Ishikawa (cell line): Measurements from ENCODE around the gene COG6.

Experiments used
- CEBPB ChIP-seq: IDR thresholded peaks from 2 replicates; pipeline ENCODE4 v1.6.1; 2012
- CREB1 ChIP-seq: IDR thresholded peaks from 2 replicates; pipeline ENCODE4 v1.6.1; 2012; ENCODE audit warnings: low read depth
- EGR1 ChIP-seq: IDR thresholded peaks from 2 replicates; pipeline ENCODE4 v1.6.1; 2012
- EP300 ChIP-seq: IDR thresholded peaks from 2 replicates; pipeline ENCODE4 v1.6.1; 2012; ENCODE audit warnings: borderline replicate concordance
- FOXM1 ChIP-seq: IDR thresholded peaks from 2 replicates; pipeline ENCODE4 v1.6.1; 2012; ENCODE audit warnings: low read depth, borderline replicate concordance
- NFIC ChIP-seq: IDR thresholded peaks from 2 replicates; pipeline ENCODE4 v1.6.1; 2012
- RAD21 ChIP-seq: IDR thresholded peaks from 2 replicates; pipeline ENCODE4 v1.6.1; 2012; ENCODE audit warnings: low read depth
- TAF1 ChIP-seq: IDR thresholded peaks from 2 replicates; pipeline ENCODE4 v1.6.1; 2012; ENCODE audit warnings: low read depth, mild to moderate bottlenecking
- TCF12 ChIP-seq: IDR thresholded peaks from 2 replicates; pipeline ENCODE4 v1.6.1; 2012; ENCODE audit warnings: low read depth
- TEAD4 ChIP-seq: IDR thresholded peaks from 2 replicates; pipeline ENCODE4 v1.6.1; 2012
- YY1 ChIP-seq: IDR thresholded peaks from 2 replicates; pipeline ENCODE4 v1.6.1; 2012; ENCODE audit warnings: low read depth
- ZBTB7A ChIP-seq: IDR thresholded peaks from 2 replicates; pipeline ENCODE4 v1.6.1; 2012; ENCODE audit warnings: low read depth
- TF ChIP-seq, protein P1 (sequence below): IDR thresholded peaks from 2 replicates; pipeline ENCODE4 v1.6.1; 2012
- TF ChIP-seq, protein P2 (sequence below): IDR thresholded peaks from 2 replicates; pipeline ENCODE4 v1.6.1; 2012
- TF ChIP-seq, protein P3 (sequence below): IDR thresholded peaks from 2 replicates; pipeline ENCODE4 v1.6.1; 2012; ENCODE audit warnings: low read depth, mild to moderate bottlenecking

The COG6 gene

DNA sequence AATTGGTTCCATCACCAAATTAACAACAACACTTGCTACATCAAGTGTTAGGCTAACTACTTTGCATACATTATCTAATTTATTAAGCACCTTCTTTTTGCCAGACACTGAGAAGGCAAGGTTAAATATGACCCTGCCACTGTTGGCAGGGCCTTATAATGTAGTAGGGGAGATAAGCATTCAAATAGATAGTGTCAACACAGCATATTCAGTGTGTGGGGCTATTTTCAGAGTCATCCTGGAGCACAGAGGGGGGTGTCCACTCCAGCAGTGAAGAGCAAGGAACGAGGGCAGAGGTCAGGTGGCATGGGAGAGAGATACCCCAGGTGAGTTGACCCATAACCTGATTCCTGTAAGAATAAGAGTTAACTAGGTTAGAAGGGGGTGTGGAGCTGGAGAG is 121.6 kb downstream of the COG6 start:
- TF ChIP-seq, protein P1, sequence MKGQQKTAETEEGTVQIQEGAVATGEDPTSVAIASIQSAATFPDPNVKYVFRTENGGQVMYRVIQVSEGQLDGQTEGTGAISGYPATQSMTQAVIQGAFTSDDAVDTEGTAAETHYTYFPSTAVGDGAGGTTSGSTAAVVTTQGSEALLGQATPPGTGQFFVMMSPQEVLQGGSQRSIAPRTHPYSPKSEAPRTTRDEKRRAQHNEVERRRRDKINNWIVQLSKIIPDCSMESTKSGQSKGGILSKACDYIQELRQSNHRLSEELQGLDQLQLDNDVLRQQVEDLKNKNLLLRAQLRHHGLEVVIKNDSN, result no peak
- no peak for TF ChIP-seq TEAD4
- no peak for TF ChIP-seq TAF1
- no peak for TF ChIP-seq ZBTB7A
- no peak for TF ChIP-seq CEBPB
- no peak for TF ChIP-seq FOXM1

DNA sequence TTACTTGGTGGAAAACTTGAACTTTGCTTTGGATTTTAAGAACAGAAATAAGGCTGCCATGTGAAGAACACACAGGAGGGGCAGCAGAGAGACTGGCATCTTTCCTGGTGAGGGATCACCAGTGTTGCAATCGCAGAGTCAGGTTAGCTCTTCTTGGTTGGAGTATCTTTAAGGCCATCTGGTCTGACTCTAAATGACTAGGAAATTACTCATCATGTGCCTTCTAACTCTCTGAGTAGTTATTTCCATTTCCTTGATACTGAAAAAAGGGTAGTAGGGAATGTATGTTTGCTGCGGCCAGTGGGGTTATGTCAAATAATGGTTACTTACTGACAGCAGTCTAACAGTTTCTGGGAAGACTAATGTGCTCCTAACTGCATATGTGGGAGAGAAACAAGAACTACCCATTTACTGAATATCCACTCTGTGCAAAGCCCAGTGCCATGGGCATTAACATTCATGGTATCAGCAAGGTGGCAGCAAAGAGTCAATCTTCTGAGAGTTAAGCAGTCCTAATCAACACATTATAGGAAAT is 122.1 kb downstream of the COG6 start:
- no peak for TF ChIP-seq TEAD4
- TF ChIP-seq CEBPB, result peak; percentile 34; the same call in 1 of the 2 replicates
- TF ChIP-seq RAD21, result peak; percentile 66

DNA sequence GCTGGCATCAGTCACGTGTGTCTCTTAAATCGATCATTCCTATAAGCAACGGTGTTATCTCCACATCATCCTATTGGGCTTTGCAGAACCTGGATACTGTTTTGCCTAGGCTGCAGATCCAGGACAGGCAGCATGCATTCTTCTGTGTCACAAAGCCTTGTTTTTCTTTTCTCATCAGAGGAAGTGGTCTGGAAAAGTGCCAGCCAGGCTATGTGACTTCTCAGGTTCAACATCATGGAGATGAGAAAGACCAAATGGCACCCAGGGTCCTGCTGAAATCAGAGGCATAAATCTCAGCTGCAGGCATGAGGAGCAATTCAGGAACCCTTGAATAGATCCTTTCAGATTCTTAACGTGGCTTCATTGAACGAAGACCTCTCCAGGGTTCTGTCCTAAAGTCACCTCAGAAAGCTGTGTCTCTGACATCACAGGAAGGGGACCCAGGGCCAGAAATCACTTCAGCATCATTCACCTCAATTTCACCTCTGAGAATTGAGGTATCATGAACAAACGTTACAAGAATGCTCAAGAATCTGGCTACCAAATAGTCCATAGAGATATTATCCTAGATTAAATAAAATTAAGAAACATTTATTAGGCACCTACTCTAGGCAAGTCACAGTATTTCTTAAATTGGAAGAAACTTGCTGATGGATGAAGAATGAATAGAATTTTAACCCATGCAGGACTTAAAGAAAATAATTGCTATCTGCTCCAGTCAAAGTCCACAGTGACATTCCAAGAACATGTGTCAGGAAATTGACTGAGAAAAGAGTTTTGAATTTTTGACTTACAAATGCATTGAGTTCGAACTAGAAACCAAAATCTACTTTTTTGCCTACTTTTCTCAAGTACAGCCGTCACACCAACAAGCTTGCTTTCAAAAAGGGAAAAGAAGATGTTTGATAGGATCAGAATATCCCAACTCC is 124.1 kb downstream of the COG6 start:
- TF ChIP-seq, protein P2, sequence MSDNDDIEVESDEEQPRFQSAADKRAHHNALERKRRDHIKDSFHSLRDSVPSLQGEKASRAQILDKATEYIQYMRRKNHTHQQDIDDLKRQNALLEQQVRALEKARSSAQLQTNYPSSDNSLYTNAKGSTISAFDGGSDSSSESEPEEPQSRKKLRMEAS, result no peak
- TF ChIP-seq, protein P1, result no peak
- TF ChIP-seq ZBTB7A (no peak), TCF12 (no peak), TAF1 (no peak), CEBPB (no peak), RAD21 (no peak), YY1 (no peak), TEAD4 (no peak), FOXM1 (no peak), EGR1 (no peak), NFIC (no peak)
- TF ChIP-seq, protein P3, sequence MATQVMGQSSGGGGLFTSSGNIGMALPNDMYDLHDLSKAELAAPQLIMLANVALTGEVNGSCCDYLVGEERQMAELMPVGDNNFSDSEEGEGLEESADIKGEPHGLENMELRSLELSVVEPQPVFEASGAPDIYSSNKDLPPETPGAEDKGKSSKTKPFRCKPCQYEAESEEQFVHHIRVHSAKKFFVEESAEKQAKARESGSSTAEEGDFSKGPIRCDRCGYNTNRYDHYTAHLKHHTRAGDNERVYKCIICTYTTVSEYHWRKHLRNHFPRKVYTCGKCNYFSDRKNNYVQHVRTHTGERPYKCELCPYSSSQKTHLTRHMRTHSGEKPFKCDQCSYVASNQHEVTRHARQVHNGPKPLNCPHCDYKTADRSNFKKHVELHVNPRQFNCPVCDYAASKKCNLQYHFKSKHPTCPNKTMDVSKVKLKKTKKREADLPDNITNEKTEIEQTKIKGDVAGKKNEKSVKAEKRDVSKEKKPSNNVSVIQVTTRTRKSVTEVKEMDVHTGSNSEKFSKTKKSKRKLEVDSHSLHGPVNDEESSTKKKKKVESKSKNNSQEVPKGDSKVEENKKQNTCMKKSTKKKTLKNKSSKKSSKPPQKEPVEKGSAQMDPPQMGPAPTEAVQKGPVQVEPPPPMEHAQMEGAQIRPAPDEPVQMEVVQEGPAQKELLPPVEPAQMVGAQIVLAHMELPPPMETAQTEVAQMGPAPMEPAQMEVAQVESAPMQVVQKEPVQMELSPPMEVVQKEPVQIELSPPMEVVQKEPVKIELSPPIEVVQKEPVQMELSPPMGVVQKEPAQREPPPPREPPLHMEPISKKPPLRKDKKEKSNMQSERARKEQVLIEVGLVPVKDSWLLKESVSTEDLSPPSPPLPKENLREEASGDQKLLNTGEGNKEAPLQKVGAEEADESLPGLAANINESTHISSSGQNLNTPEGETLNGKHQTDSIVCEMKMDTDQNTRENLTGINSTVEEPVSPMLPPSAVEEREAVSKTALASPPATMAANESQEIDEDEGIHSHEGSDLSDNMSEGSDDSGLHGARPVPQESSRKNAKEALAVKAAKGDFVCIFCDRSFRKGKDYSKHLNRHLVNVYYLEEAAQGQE, result no peak

DNA sequence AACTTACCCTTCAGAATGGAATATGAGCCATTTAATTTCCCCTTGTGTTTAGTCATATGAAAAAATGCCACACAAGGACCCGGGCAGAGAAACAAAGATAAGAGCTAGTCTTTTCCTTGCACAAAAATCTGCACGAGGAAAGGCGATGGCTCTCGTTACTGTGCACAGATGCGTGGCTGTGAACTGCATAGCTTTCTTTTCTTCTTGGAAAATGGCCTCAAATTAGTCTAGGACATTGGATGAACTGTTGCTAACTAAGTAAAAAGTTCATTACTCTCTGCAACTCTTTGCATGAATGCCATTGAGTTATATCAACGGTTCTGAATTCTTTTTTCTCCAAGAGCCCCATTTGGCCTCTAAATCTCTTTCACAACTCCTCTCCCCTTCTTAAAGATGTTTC is 125.2 kb downstream of the COG6 start:
- TF ChIP-seq, protein P2, result no peak
- TF ChIP-seq TAF1, result no peak
- no peak for TF ChIP-seq NFIC
- TF ChIP-seq, protein P3, result no peak
- TF ChIP-seq CEBPB, result no peak
- no peak for TF ChIP-seq EGR1
- TF ChIP-seq RAD21, result no peak
- no peak for TF ChIP-seq FOXM1
- no peak for TF ChIP-seq ZBTB7A
- no peak for TF ChIP-seq TCF12
- TF ChIP-seq, protein P1, result no peak
- no peak for TF ChIP-seq TEAD4
- TF ChIP-seq EP300, result no peak
- TF ChIP-seq CREB1, result no peak
- no peak for TF ChIP-seq YY1

DNA sequence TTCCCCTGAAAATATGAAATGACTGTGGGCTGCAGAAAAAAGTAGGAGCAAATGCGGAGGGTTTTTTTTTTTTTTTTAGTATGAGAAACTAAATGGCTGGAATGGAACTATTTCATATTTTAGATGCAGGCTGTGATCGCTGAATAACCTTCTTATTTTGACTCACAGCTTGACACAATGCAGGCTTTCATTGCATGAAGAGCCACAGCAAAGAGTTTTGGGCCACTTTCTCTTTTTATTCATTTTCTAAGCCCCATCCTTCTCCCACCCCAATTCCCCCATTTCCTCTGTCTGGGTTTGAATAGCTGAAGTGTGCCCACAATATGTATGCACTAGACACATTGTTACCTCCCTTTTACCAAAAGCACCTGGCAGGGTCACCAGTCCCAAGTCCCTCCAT is 125.9 kb downstream of the COG6 start:
- TF ChIP-seq EGR1 (no peak), TEAD4 (no peak), NFIC (no peak)
- TF ChIP-seq, protein P2, result no peak
- TF ChIP-seq, protein P3, result no peak
